Measurements from ENCODE around the gene TCEA3. TPM values are rescaled to one million over a fixed set of nuclear protein-coding genes. Genes with fewer than 3 reads are reported as not detected.

TCEA3 gene
- total and polyA plus RNA-seq, 2 of the 4 experiments (the other 2 are of a cell fraction) = 3.0 to 6.3 TPM

DNA sequence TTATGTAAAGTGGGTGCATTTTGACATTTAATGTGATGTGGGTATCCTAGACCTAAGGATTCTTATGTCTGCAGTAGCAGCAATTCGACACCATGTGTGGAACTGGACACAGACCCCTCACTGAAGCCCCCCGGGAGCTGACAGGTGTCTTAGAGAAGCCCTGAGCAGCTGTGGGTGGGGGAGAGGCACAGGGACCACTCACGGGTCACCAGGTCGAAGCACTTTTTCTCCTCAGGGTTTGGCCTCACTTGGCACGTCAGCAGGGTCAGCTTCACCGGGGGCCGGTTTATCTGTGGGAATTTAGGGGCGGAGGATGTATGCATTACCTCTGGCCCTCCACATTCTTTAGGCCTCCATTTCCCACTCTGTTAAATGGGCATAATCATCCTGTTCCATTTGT is 14.0 kb upstream of the TCEA3 start:
- Histone ChIP-seq H3K79me1 (ENCODE audit: low read depth in 1 of 2, low read length in 2 of 2) (no peaks in the 10 kb centered on the region), H3K4me2 (ENCODE audit: low read depth, low read length) (no peak overlapping the region), H4K8ac (ENCODE audit: low read depth in 2 of 2, low read length in 2 of 2) (no peak overlapping the region), H3K18ac (ENCODE audit: low read depth, low read length) (no peak overlapping the region), H2BK20ac (ENCODE audit: low read depth, low read length) (no peak overlapping the region), H3K9me3 (ENCODE audit: control insufficient read depth, insufficient read depth, low read length) (no peaks in the 10 kb centered on the region), H3K36me3 (ENCODE audit: control insufficient read depth, insufficient read depth, low read length) (peaks cover 53% of the 10 kb centered on the region), H3K27me3 (ENCODE audit: control insufficient read depth, insufficient read depth, low read length) (no peaks in the 10 kb centered on the region), H2AFZ (replicated peaks; ENCODE audit: low read length, poor library complexity) (no peak overlapping the region), H2BK5ac (ENCODE audit: low read depth, low read length, poor library complexity, severe bottlenecking) (no peak overlapping the region), H2BK120ac (ENCODE audit: low read depth, low read length) (no peak overlapping the region), H3K23ac (ENCODE audit: low read depth, low read length) (no peak overlapping the region), H3K14ac (replicated peaks; ENCODE audit: low read depth, low read length) (no peak overlapping the region), H4K91ac (ENCODE audit: insufficient read depth, low read depth, low read length) (no peak overlapping the region), H3K27ac (ENCODE audit: insufficient read depth, low read length) (no peak overlapping the region), H2AK9ac (replicated peaks; ENCODE audit: low read depth, low read length, poor library complexity) (no peak overlapping the region), H2BK15ac (ENCODE audit: low read depth, low read length) (no peak overlapping the region), H3K4ac (ENCODE audit: low read depth, low read length) (no peak overlapping the region), H2AK5ac (ENCODE audit: low read depth, low read length) (no peak overlapping the region), H3K56ac (ENCODE audit: extremely low read depth, insufficient read depth, low read length) (no peak overlapping the region), H3K4me1 (ENCODE audit: control insufficient read depth, insufficient read depth, low read length) (no peaks in the 10 kb centered on the region), H3K4me3 (ENCODE audit: insufficient read depth, low read depth, low read length) (no peak overlapping the region), H3K9me1 (ENCODE audit: insufficient read depth, low read length) (no peaks in the 10 kb centered on the region), H4K5ac (ENCODE audit: low read depth, low read length) (no peak overlapping the region), H4K20me1 (ENCODE audit: insufficient read depth, low read length) (no peaks in the 10 kb centered on the region), H3K9ac (ENCODE audit: low read depth, low read length) (no peak overlapping the region)
- DNase-seq (no peak), ATAC-seq (ENCODE audit: low read depth) (no peak)
- intact Hi-C loops (cut with micrococcal nuclease) (no loop called here), in situ Hi-C loops (cut with MboI; ENCODE audit: low sequenced_read_pairs) (no loop called here), dilution Hi-C loops (cut with HindIII; ENCODE audit: low sequenced_read_pairs, unreplicated experiment) (no loop called here)
- TF ChIP-seq RCOR1 (IDR thresholded peaks at IDR 0.05; ENCODE audit: insufficient replicate concordance, low read length) = no peak
- no peak for TF ChIP-seq MAZ (IDR thresholded peaks at IDR 0.05; ENCODE audit: borderline replicate concordance, low read depth, low read length)
- TF ChIP-seq, protein P1, sequence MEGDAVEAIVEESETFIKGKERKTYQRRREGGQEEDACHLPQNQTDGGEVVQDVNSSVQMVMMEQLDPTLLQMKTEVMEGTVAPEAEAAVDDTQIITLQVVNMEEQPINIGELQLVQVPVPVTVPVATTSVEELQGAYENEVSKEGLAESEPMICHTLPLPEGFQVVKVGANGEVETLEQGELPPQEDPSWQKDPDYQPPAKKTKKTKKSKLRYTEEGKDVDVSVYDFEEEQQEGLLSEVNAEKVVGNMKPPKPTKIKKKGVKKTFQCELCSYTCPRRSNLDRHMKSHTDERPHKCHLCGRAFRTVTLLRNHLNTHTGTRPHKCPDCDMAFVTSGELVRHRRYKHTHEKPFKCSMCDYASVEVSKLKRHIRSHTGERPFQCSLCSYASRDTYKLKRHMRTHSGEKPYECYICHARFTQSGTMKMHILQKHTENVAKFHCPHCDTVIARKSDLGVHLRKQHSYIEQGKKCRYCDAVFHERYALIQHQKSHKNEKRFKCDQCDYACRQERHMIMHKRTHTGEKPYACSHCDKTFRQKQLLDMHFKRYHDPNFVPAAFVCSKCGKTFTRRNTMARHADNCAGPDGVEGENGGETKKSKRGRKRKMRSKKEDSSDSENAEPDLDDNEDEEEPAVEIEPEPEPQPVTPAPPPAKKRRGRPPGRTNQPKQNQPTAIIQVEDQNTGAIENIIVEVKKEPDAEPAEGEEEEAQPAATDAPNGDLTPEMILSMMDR (conservative IDR thresholded peaks at IDR 0.05; ENCODE audit: low read depth, low read length) = no peak
- no peak for TF ChIP-seq POLR2A (IDR thresholded peaks at IDR 0.05; ENCODE audit: low read depth, low read length)
- TF ChIP-seq CEBPB (IDR thresholded peaks at IDR 0.05; ENCODE audit: low read depth, low read length) = no peak
- no peak for TF ChIP-seq MAFK (IDR thresholded peaks at IDR 0.05; ENCODE audit: low read depth, low read length)
- TF ChIP-seq SMC3 (IDR thresholded peaks at IDR 0.05; ENCODE audit: low read depth, low read length) = no peak
- no peak for TF ChIP-seq FOS (IDR thresholded peaks at IDR 0.05; ENCODE audit: low read depth, low read length)
- TF ChIP-seq RAD21 (IDR thresholded peaks at IDR 0.05; ENCODE audit: low read length) = no peak
- TF ChIP-seq CHD1 (IDR thresholded peaks at IDR 0.05; ENCODE audit: low read depth, low read length) = no peak
- TF ChIP-seq, protein P2, sequence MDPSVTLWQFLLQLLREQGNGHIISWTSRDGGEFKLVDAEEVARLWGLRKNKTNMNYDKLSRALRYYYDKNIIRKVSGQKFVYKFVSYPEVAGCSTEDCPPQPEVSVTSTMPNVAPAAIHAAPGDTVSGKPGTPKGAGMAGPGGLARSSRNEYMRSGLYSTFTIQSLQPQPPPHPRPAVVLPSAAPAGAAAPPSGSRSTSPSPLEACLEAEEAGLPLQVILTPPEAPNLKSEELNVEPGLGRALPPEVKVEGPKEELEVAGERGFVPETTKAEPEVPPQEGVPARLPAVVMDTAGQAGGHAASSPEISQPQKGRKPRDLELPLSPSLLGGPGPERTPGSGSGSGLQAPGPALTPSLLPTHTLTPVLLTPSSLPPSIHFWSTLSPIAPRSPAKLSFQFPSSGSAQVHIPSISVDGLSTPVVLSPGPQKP (IDR thresholded peaks at IDR 0.05; ENCODE audit: borderline replicate concordance, low read depth, low read length) = no peak
- TF ChIP-seq, protein P3, sequence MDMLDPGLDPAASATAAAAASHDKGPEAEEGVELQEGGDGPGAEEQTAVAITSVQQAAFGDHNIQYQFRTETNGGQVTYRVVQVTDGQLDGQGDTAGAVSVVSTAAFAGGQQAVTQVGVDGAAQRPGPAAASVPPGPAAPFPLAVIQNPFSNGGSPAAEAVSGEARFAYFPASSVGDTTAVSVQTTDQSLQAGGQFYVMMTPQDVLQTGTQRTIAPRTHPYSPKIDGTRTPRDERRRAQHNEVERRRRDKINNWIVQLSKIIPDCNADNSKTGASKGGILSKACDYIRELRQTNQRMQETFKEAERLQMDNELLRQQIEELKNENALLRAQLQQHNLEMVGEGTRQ (IDR thresholded peaks at IDR 0.05; ENCODE audit: low read depth, low read length) = no peak
- TF ChIP-seq MXI1 (IDR thresholded peaks at IDR 0.05; ENCODE audit: borderline replicate concordance, low read depth, low read length) = no peak
- CTCF ChIA-PET = no interaction called here
- POLR2A ChIA-PET (ENCODE audit: unreplicated experiment) = no interaction called here
- no TSS peak for BruUV-seq (replicated peaks)
- no CpG with 5 or more reads among the region's 8 CpGs for WGBS, 2 experiments (ENCODE audit: extremely low coverage in 2 of 2, insufficient read length in 1 of 2)

Measured in IMR-90 (cell line).